Mesenteric fat pad (tissue), 1 donor: ENCODE results near the gene HSPA1B. TPM values are rescaled to one million over a fixed set of nuclear protein-coding genes. Genes with fewer than 3 reads are reported as not detected.
"Not testable (repeated sequence)": the region's sequence is repeated elsewhere in the genome, so short reads cannot be mapped to it uniquely, and the experiment has no call there.

ENCODE experiments used
- DNase-seq: peaks from one replicate; pipeline ENCODE4 v3.0.0-alpha.2; 2020; ENCODE audit warnings: low spot score
- long read RNA-seq: library from polyadenylated mRNA; unstranded; transcript quantifications from one replicate; pipeline ENCODE4 v2.0.0, GENCODE V29; 2020
- total RNA-seq: library from RNA; stranded (reverse); fragmentation: NEBNext Ultra II Directional; extraction: Animal tissue kit (Norgen Biotek cat#: 25700); gene quantifications from one replicate; pipeline ENCODE4 v1.2.1, GENCODE V29; 2021
- donor health status: DM: yes; HTN: yes; CAD: no.

The HSPA1B gene
- total RNA-seq: 111 TPM
- long read RNA-seq, transcript HSPA1B-201 (1 exons, 2,521 nt): major isoform, 47 of 47 reads
- long read RNA-seq, partial matches to known transcripts: 0 of 47 reads
- long read RNA-seq, other reads (novel, unspliced or antisense): 0 of 47 reads

- DNase-seq: peak; percentile 98
Measured at GRCh38 chr6:31827286-31828079, at the start of gene HSPA1B. Gene HSPA1B, plus strand, starts transcription at chr6:31827738. Its CDS starts 213 bp downstream, at chr6:31827951.

GRCh38 chr6:31778193-31778592 is 49.3 kb upstream of the HSPA1B start:
- no peak for DNase-seq

GRCh38 chr6:31778999-31779885 is 48.3 kb upstream of the HSPA1B start:
- no peak for DNase-seq

- DNase-seq: no peak
Measured at GRCh38 chr6:31779908-31780307, 47.6 kb upstream of the HSPA1B start.

GRCh38 chr6:31780507-31781243 is 46.9 kb upstream of the HSPA1B start:
- no peak for DNase-seq

- no peak for DNase-seq
Measured at GRCh38 chr6:31781244-31782125, 46.1 kb upstream of the HSPA1B start.

- no peak for DNase-seq
Measured at GRCh38 chr6:31782126-31782855, 45.2 kb upstream of the HSPA1B start.

GRCh38 chr6:31784098-31784925 is 43.2 kb upstream of the HSPA1B start:
- no peak for DNase-seq

- no peak for DNase-seq
Measured at GRCh38 chr6:31785475-31785874, 42.1 kb upstream of the HSPA1B start.

GRCh38 chr6:31791324-31792089 is 36.0 kb upstream of the HSPA1B start:
- no peak for DNase-seq

GRCh38 chr6:31792090-31792374 is 35.5 kb upstream of the HSPA1B start:
- DNase-seq: no peak

GRCh38 chr6:31792761-31793171 is 34.8 kb upstream of the HSPA1B start:
- no peak for DNase-seq

GRCh38 chr6:31793927-31794245 is 33.7 kb upstream of the HSPA1B start:
- DNase-seq: not testable (repeated sequence)

- no peak for DNase-seq
Measured at GRCh38 chr6:31794294-31794865, 33.2 kb upstream of the HSPA1B start.

GRCh38 chr6:31794866-31795615 is 32.5 kb upstream of the HSPA1B start:
- DNase-seq: no peak

GRCh38 chr6:31795616-31796298 is 31.8 kb upstream of the HSPA1B start, which contains the start of gene VARS1:
Gene VARS1, minus strand, starts transcription at chr6:31795752. Its CDS starts 535 bp downstream, at chr6:31795217.
- DNase-seq: peak; percentile 98
